GM12875 (cell line): ENCODE measurements around the gene ARHGEF7.
"Not testable (repeated sequence)": the region's sequence is repeated elsewhere in the genome, so short reads cannot be mapped to it uniquely, and the experiment has no call there.

Source experiments
- H3K4me3 ChIP-seq: one replicate; pipeline ENCODE4 v1.5.1; 2011; ENCODE audit warnings: low read depth, low read length, control low read depth
- TF ChIP-seq, protein P1 (sequence below): IDR thresholded peaks from 2 replicates; pipeline ENCODE4 v1.5.1; 2011; ENCODE audit warnings: low read depth, mild to moderate bottlenecking, control low read depth, inconsistent platforms, low read length, moderate library complexity, borderline replicate concordance; ENCODE audit not compliant: insufficient read depth

ARHGEF7 gene

DNA sequence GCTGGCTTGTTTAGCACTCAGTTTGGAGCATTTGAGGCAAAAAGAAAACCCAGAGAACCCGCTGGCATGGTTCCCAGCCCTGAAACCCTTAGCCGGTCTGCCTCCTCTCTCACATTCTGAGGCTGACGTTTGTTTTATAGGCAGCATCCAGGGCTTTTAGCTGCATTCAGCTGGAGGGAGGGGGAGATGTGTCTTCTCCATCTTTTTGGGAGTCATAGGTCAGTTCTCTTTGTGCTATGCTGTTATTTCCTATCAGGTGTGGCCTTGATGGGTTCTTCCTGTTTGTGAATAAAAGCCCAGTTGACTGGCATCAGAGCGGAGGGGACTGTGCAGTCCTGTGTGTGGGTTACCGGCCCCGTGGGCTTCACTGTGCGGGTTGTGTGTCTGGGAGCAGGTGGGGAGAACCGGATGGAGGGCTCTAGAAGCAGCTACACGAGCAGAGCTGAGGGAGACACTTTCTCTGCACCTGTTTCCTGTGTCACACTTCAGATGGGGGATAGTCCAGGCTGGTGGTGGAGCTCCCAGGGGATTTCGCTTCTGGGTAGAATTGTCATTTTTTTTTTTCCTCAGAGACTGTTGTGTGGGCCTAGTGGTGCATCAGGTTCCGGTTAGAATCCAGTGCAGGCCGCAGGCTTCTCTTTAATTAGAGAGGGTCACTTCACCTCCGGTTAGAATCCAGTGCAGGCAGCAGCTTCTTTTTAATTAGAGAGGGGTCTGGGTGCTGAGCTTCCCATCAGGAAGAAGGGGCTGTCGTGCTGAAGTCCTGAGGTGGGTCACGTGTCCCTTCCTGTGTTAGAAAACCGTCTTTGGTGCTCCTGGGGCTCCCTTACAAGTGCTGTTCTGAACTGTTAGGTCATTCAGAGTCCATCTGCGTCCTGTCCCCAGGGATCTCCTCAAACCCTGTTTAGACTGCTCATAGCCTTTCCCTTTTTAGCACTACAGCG lies 69.6 kb downstream of the ARHGEF7 start:
- H3K4me3 ChIP-seq = peak overlapping the region; percentile 50
- TF ChIP-seq, protein P1, sequence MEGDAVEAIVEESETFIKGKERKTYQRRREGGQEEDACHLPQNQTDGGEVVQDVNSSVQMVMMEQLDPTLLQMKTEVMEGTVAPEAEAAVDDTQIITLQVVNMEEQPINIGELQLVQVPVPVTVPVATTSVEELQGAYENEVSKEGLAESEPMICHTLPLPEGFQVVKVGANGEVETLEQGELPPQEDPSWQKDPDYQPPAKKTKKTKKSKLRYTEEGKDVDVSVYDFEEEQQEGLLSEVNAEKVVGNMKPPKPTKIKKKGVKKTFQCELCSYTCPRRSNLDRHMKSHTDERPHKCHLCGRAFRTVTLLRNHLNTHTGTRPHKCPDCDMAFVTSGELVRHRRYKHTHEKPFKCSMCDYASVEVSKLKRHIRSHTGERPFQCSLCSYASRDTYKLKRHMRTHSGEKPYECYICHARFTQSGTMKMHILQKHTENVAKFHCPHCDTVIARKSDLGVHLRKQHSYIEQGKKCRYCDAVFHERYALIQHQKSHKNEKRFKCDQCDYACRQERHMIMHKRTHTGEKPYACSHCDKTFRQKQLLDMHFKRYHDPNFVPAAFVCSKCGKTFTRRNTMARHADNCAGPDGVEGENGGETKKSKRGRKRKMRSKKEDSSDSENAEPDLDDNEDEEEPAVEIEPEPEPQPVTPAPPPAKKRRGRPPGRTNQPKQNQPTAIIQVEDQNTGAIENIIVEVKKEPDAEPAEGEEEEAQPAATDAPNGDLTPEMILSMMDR = no peak

DNA sequence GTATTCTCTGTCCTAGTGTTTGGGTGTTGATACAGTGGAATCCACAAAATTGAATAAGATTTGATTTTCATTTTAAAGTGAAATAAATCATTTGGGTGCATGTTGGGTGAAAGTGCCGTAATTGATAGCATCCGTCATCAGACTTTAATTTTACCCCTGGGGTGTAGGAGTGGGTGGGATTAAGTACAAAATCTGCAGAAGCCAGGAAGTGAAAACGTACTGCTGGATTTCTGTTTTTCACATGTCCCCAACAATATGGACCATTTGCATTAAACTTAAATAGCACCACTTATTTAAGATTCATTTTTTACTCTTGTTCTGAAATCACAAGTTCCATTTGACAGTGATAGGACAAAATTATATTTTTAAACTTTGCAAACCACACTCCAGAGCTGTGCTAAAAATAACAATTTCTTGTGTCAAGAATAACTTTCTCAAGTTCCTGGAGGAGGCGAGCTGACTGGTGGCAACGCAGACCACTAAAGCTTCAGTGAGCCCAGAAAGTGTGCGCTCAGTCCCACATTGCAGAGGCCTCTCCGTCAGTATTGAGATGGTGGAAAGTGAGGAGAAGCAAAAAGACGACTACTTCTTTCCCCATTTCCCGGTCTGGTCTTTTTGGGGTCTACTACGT lies 71.3 kb downstream of the ARHGEF7 start:
- H3K4me3 ChIP-seq = peak overlapping the region; percentile 50
- TF ChIP-seq, protein P1 = no peak

DNA sequence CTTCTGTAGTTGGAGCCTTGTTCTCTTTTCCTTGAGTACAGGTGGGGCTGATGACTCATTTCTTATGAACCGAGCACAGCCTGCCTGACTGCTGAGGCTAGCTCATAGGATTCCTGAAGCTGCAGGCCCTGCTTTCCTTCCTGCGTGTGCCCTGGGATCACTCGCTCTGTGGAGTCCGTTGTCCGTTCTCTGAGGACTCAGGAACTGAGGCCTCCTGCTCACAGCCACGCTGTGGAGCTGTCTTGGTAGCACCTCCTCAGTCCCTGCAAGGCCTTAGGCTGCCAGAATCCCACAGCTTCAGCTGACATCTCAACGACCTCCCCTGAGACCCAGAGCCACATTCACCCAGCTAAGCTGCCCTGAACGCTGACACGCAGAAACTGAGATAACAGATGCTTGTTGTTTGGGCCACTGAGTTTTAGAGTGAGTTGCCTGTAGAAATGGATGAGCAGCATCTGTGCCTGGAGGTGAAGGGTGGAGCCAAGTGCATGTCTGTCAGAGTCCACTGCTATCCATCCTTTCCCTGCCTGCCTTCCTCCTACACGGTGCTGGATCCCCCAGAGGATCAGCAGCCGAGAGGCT lies 72.9 kb downstream of the ARHGEF7 start:
- peak overlapping the region; percentile 0 for H3K4me3 ChIP-seq
- TF ChIP-seq, protein P1 = no peak

DNA sequence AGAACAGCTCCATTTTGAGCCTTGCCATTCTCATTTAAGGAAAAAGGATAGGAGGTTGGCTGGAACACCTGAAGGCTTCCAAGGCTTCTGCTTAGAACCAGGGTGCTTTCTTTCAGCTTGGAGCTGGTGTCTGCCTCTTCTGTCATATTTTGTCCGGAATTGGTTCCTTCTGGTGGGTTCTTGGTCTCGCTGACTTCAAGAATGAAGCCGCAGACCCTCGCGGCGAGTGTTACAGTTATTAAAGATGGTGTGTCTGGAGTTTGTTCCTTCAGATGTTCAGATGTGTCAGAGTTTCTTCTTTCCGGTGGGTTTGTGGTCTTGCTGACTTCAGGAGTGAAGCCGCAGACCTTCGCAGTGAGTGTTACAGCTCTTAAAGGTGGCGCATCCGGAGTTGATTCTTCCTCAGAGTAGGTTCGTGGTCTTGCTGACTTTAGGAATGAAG lies 74.0 kb downstream of the ARHGEF7 start:
- H3K4me3 ChIP-seq = not testable (repeated sequence)

DNA sequence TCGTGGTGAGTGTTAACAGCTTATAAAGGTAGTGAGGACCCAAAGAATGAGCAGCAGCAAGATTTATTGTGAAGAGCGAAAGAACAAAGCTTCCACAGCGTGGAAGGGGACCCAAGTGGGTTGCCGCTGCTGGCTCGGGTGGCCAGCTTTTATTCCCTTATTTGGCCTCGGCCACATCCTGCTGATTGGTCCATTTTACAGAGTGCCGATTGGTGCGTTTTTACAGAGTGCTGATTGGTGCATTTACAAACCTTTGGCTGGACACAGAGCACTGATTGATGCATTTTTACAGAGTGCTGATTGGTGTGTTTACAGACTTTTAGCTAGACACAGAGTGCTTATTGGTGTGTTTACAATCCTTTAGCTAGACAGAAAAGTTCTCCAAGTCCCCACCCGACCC lies 74.4 kb downstream of the ARHGEF7 start:
- H3K4me3 ChIP-seq = not testable (repeated sequence)

DNA sequence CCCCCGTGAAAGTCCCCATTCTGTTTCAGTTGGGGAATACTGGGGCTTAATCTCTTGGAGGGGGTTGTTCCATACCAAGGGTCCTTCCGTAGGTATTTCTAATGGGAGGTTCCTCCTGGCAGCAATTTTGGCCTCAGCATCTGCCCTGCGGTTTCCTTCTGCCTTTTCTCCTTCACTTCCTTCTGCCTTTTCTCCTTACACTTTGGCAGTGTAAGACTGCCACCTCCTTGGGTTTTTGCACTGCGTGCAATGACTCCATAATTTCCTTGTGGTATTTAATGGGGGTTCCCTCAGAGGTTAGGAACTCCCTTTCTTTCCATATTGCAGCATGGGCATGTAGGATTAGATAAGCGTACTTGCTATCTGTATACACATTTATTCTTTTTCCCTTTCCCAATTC lies 78.1 kb downstream of the ARHGEF7 start:
- H3K4me3 ChIP-seq = not testable (repeated sequence)

DNA sequence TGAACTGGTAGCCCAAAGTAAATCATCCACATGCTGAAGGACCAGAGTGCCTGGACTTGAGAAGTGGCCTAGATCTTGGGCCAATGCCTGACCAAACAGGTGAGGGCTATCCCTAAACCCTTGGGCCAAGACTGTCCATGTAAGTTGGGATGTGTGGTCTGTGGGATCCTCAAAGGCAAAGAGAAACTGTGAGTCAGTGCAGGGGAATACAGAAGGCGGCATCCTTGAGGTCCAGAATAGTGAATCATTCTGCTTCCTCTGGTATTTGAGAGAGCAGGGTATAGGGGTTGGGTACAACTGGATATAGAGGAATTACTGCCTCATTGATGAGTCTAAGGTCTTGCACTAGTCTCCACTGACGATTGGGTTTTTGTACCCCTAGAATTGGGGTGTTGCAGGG lies 79.5 kb downstream of the ARHGEF7 start:
- not testable (repeated sequence) for H3K4me3 ChIP-seq

DNA sequence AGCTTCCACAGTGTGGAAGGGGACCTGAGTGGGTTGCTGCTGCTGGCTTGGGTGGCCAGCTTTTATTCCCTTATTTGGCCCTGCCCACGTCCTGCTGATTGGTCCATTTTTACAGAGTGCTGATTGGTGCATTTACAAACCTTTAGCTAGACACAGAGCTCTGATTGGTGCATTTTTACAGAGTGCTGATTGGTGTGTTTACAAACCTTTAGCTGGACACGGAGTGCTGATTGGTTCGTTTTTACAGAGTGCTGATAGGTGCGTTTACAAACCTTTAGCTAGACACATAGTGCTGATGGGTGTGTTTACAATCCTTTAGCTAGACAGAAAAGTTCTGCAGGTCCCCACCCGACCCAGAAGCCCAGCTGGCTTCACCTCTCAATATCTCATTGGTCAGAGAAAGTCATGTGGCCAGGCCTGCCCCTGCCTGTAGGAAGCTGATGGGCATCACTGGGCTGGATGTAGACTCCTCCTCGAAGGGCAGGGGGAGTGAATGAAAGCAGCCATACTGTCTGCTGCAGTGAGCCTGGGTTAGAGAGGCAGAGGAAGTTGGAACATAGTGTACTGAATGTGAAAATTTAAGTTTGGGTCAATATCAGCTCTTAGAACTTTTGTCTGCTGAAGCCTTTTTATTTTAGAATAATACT lies 83.7 kb downstream of the ARHGEF7 start:
- not testable (repeated sequence) for H3K4me3 ChIP-seq

DNA sequence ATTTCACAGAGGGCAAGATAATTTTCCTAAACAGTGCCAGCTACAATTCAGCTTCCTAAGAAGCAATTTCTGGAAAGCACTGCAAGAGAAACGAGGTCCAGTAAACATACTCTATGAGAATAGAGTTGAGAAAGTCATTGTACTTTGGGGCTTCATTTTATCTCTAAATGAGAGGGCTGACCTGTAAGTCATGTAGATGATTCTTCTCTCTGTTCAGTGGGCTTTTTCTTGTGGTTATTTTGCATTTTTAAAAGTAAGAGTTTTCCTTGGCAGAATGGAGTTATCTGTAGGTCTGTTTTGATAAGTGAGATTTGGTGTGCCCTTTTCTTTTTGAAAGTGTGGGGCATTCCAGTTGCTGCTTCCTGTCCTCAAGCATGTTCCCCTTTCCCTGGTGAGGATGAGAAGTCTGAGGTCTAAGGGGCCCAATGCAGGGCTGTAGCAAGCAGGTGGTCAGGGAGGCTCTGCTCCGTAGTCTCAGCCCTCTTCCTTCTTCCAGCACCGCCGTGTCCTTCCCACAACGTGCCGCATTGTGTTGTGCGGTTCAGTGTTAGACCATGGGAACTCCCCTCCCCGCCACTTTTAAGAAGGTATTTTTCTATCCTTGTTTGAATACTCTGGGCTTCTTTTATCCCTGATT lies 86.3 kb downstream of the ARHGEF7 start:
- TF ChIP-seq, protein P1 = no peak
- no peak overlapping the region for H3K4me3 ChIP-seq
